AG20443 (cell line): ENCODE data around the gene CDKN2A.

ENCODE experiments used
- DNase-seq: peaks from one replicate; pipeline ENCODE4 v3.0.0; 2012; ENCODE audit warnings: low spot score, mixed read lengths

Gene CDKN2A

DNA sequence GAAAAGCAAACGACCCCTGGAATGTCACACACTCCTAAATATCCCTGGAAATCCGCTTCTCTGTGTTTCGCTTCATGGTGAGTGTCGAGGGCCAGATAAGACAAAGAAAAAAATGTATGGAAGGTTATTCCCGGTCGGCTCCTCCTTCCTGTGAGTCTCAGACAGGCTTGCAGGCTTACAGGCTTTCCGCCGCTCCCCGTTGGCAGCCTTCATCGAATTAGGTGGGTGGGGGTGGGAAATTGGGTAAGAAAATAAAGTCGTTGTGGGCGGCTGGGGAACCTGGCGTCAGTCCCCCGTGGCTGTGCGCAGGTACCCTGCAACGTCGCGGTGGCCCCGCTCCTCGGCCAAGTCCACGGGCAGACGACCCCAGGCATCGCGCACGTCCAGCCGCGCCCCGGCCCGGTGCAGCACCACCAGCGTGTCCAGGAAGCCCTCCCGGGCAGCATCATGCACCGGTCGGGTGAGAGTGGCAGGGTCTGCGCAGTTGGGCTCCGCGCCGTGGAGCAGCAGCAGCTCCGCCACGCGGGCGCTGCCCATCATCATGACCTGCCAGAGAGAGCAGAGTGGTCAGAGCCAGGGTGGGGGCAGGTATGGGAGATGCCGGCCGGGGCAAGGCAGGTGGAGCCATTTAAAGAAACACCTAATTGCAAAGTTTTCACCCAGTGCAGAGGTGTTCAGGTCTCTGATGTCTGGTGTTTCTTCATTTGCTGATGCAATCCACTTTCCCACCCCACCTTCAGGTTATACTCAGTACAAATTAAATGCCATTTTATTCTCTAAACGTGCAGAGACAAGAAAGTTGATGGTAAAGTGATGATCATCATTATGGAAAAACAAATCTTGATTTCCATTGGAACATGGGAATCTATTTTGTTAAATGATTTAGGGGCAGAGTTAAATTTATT is 11.8 kb upstream of the CDKN2A start:
- no peak for DNase-seq

DNA sequence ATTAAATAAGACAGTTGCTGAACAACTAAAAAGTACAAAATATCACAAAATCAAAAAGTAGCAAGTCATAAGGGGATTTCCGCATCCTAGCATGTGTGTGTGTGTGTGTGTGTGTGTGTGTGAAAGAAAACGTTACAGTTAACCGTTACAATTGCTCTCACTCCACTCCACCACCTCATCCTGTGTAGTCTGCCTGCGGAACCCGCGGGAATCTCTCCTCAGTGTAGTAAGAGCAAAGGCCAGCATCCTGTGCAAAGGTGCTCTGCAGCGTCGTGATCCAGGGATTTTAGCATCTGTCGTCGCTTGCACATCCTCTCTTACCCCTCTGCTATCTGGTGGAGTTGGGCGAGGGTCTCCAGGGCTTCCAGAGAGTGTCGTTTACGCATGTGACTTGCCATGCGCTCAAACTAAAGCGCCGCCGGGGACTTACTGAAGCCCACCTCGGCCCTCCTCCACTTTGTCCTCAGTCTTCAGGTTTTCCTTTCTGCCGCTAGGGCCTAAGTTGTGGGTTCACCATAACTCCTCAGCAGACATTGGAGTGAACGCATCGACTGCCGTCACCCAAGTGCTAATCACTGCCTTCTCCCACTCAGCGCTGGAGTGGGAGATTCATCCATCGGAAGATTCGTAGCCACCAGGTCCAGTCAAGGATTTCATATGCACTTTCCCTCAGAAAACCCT is 11.0 kb upstream of the CDKN2A start:
- no peak for DNase-seq

DNA sequence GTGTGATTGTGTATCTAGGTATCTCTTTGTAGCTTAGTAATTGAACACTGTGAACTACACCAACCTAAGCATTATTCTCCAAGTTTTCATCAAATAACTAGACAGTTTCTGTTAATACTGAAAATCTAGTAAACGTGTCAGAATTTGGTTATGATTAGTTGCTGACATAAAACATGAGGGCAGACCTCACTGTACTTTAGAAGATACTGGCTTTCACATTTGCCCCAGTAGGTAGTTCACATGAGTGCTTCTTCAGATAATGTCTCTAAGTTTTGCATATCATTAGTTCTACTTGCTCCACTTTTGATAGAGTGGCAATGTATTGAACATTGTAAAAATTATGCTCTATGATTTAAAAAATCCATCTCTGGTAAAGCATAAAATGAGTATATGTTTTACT is 7.8 kb upstream of the CDKN2A start:
- DNase-seq = no peak

DNA sequence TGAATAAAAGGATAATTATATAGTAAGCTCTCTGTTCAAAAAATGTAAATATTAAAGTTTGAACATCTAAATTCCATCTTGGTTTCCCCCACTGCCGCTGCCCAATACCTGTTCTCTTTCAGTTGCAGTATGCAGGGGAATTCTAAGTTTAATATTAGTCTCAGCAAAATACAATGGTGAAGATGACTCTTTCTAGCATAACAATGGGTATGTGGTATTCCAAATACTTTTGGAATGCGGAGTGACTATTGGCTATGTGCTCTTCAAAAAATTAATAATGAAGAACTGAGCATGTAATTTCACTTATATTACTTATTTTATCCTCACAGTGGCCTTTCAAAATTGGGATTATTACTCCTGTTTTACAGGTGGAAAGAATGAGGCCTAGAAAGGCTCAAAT is 3.8 kb upstream of the CDKN2A start:
- no peak for DNase-seq

DNA sequence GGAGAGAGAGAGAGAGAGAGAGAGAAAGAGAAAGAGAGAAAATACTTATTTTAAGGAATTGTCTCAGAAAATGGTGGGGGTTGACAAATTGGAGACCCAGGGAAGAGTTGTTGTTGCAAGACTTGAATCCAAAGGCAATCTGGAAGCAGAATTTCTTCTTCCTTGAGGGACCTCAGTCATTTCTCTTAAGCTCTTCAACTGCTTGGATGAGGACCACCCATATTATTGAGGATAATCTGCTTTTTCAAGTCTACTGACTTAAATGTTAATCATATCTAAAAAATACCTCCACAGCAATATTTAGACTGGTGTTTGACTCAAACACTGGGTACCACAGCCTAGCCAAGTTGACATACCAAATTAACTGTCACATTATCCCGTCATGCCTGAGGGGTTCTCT is 3.3 kb upstream of the CDKN2A start:
- no peak for DNase-seq

DNA sequence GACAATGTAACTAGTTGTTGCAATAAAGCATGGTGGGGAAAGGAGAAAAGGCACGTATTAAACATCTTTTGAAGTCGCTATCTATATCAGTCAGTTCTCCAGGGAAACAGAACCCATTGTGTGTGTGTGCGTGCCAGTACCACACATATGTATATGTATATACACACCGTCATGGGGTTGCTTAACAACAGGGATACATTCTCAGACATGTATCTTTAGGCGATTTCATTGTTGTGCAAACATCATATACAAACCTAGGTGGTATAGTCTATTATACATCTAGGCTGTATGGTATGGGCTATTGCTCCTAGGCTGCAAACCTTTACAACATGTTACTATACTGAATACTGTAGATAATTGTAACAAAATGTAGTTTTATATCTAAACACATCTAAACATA is 2.7 kb upstream of the CDKN2A start:
- DNase-seq = no peak

DNA sequence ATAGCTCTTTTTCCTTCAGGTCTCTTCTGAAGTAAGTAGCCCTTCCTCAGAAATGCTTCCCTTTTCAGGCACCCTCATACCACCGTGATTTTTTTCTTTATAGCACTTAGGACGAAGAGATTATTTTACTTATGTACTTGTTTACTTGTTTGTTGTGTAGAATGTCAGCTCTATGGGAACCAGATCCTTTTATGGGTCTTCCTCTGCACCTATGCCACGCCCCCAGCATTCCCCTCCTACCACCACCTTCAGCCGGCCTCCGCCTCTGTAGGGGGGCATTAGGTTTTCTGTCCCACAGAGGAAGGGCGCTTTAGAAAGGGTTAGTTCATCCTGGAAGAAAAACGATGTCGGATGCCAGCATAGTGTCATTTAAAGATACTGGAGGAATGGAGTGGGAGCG is 2.2 kb upstream of the CDKN2A start:
- no peak for DNase-seq

DNA sequence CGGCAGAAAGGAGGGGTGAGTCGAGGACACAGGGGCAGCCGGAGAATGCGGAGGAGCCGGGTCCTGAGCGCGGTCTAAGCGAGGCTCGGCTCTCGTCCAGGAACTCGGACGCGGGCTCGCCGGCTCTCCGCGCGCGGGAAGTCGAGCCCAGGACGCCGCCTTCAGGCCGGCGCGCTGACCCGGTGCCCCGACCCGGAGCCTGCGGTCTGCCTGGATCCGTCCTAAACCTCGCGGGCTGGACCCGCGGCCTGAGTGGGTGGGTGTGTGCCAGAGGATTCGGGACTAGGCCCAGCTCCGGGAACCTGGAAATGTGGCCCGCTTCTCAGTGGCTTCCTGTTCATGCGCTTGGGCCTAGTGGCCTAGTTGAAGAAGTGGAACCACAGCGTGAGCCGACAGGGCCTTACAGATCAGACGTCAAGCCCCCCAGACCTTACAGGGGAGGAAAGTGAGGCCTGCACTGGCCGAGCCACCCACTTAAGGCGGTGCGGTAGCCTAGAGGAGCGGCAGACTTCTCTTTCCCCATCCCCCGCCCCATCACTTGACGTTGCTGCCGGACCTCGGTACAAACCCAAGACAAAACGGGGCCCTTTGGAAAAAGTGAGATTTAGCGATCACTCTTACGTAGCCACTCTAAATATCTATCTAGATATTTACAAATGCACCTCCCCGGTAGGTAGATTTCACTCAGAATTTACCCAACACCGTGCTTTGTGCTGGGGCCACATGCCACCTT is 1.6 kb upstream of the CDKN2A start:
- peak; percentile 72 for DNase-seq

DNA sequence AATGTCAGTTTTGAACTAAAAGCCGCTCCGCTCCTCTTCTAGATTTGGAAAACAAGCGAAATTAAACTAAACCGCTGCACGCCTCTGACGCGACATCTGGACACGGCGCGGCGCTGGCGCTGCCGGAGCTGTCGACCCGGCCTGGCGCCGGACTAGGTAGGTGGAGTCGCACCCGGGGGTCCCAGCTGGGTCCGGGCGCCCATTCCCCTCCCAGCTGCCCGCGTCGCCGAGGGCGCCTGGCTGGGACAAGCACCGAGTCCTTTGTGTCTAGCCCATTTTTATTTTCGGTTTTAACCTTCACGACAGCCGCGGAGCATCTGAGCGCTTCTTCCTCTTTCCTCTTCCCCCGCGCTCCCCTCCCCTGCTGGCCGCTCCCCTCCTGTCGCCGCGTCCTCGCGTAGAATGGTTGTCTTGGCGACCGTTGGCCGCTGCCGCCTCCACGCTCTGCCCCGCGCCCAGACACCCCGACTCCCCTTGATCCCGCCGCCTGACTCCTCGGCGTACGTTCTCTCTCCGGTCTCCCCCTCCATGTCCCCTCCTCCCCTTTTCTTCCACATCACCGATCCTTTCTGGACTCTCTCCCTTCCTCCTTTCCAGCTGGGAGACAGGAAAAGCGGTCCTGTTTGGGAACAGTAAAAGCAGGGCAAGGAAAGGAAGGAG is 944 bp upstream of the CDKN2A start:
- DNase-seq = peak; percentile 80

DNA sequence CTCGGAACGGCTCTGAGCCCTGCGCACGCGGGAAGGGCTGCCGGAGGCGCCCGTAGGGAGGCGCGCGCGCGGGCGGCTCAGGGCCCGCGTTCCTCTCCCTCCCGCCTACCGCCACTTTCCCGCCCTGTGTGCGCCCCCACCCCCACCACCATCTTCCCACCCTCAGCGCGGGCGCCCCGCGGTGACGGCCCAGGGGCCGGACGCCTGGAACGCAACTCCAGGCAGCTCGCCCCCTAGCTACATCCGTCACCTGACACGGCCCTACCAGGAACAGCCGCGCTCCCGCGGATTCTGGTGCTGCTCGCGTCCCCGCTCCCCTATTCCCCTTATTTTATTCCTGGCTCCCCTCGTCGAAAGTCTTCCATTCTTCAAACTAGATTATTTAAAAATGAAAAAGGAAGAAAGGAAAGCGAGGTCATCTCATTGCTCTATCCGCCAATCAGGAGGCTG is 389 bp upstream of the CDKN2A start, which contains the start of gene CDKN2B-AS1:
Gene CDKN2B-AS1, plus strand, starts transcription at position 236 of the 450 bp plus-strand sequence.
- peak; percentile 66 for DNase-seq

DNA sequence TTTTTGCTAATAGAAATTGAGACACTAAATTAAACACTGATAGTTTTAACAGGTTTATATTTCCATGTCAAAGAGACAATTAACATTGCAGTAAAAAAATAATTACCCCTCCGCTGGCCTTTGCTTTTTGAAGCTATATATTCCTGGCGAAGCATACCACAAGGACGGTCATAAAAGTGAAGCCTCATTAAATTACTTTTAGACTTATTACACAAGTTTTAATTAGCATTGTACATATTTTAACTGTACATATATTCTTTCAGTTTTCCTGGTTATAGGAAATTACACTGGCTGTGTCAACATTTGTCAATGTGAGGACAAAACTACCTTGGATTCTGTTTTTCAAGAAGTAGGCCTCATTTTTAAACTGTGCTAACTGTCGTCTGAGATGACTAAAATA is 1.2 kb downstream of the CDKN2A start:
- DNase-seq = no peak

DNA sequence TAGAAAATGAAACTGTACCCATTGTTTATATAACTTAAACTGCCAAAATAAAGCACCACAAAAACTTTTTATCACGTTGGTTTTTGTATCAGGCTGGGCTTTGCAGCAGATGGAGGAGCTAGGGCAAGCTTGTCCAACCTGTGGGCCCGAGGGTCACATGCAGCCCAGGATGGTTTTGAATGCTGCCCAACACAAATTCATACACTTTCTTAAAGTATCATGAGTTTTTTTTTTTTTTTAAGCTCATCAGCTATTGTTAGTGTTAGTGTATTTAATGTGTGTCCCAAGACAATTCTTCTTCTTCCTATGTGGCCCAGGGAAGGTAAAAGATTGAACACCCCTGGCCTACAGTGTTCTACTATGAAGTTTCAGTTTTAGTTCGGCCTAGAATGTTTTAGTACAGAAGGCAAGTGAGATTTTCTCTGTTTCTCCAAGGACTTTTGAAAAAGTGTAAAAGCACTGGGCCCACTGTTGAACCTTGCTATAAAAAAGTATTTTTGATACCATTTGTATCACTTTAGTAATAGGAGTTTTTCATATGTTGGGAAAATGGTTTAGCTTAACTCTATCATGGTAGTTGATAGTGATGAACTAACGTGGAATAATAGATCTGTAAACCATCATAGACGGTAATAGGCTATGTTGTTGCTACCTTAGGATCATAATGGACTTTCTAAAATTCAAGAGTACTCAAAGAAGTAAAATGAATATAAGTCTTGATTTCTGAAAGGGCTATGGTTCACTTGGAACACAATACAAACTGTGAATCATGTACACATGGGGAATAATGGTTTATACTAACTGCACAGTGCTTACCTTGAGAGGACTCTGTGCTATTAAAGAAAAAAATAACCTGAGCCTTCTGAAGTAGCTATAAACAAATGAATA is 2.9 kb downstream of the CDKN2A start:
- DNase-seq = no peak

DNA sequence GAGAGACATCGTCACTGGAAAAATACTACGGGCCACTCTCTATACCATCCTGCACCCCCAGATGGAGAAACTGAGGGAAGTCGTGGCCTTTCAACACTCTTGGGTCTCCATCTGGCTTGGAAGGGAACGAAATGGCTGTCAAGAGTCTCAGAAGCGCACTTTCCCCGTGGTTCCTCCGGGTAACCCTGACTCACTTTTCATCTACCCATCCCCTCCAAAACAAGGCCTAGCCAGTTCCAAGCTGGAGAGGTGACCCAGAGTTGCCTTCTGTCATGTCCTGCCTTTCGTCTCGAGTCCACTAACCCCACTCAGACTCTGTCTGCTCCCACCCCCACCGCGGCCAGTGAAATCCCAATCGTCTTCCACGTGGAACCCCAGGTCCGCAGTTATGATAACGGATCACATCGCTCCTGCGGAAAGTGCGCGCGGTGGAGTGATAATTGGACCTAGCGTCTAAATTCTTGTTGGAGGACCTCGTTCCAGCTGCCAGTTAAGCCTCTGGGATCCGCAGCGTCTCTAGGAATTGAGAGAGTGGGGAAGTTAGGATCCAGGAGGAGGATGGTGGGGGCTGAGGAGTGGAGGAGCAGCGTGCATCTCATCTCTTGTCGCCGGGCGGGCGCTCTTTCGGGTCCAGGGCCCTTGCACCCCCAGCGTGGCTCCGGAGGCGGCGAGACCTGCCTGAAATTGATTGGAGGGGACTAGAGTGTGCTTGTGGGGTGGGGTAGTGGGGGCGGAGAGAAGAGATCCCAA is 4.6 kb downstream of the CDKN2A start:
- no peak for DNase-seq

DNA sequence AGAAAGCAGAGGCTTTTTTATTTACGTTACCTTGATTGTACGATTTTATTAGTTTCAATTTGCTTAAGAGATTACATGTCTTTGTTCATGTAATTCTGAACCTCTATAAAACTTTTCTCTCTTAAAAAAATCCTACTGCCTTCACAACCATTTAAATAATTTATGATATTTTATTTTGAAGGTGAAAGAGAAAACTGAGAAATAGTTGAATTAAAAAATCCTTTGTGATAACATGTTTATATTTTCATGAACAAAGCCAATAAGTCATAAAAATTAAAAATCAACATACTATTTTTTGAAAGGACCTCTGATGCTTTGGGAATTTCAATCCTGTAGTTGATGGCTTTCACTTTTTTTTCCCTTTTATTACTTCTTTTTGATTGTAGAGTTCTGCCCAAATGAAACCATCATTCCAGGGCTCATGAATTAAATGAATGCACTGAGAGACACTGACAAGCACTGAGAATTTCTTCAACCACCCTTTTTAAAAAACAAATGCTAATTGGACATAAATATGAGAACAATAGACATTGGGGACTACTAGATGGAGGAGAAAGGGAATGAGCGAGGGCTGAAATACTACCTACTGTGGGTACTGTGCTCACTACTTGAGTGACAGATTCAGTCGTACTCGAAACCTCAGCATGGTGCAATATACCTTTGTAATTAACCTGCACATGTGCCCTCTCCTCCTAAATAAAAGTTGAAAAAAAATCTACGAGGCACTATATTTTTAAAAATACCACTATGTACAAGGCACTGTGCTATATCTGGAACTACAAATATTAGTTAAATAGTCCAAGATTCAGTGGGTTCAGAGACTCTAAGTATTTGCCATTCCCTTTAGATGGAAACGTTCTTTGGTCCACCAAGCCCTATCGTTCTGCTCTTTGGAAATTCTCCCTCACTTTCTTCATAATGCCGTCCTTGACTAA is 5.9 kb downstream of the CDKN2A start:
- no peak for DNase-seq

DNA sequence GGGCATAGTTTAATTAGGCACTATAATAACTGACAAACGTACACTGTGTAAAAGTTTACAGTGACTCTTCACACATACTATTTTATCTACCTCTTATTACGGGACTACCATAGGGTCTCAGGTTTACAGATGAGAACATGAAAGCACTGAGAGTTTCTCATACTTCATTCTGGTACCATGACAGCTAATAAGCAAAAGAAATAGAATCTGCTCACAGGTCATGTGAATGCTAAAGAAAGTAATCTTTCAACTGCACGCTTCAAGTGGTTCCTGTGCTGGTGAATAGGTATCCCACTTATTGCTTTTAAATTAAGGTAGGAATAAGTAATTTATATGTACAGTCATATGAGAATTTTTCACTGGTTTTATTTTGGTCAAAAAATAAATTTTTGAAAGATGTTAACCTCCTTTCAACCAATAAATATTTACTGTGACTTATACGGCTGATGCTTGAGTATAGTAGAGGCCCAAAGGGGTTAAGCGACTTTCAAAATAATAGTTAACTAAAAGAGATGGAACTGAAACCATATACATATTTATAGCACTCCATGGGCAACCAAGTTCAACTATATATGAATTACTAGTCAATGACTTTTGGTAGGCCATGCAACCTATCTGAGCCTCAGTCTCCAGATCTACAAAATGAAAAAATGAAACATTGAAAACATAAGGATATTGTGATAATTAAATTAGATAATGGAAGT is 8.1 kb downstream of the CDKN2A start:
- no peak for DNase-seq

DNA sequence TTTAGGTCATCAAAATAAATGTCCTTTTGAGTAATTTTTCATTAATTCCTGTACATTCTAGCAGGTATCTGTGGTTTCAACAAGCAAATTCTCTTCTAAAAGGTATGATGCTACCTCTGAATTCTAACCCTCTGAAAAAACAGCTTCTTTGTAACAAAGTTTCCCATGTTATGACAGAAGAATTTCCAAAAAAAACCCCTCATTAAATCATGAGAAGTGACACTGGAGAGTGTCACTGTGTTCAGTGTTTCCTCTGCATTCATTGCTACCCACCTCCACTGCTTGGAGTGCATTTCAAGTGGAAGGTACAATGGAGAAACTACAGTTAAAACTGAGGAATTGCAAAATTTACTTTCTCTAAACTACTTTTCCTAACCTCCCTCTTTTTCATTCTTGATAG is 10.1 kb downstream of the CDKN2A start:
- no peak for DNase-seq

DNA sequence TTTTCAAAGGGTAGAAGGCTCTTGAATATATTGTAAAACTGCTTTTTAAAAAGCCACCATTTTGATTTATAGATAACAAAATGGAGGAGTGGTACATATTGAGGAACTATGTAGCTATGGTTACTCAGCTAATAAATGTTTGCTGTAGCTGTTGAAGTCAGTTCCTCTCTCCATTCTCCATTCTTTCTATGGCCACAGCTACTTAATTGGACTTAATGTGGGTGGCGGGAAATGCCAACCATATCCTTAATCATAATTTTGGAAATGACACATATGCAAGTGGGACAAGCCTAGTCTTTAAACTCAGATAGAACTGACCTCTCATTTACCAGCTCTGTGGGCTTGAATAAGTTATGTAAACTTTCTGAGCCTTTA is 10.6 kb downstream of the CDKN2A start:
- DNase-seq = no peak

DNA sequence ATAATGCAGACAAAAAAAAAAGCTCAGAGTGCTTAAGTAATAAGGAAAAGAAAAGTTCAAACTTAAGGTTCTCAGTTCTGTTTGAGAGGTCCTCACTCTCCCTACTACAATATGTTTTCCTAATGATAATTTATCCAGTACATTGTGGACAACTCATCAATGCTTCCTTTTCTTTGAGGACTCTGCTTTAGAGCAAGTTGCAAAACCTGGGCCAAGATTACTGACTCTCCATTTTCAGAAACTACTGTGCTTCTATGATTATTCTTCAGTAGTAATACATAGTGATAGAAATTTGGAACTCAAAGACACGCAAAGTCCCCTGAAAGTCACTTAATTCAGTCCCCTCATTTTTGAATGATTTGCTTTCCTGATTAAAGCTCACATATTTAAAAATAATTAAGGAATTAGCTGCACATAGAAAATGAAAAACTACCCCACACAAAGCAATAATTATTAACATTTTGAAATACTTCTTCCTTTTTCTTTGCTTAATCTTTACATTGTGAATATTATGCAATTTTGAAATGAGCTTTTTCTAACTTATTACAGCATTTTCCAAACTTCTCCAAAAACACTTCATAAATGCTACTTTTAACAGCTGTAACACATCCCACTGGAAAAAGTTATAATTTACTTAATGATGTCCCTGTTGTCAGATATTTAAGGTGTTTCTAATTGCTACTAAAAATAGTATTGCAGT is 11.2 kb downstream of the CDKN2A start:
- DNase-seq = no peak
